ENCODE data around the gene RND1. TPM values are rescaled to one million over a fixed set of nuclear protein-coding genes. Genes with fewer than 3 reads are reported as not detected.

The RND1 gene
- total and polyA plus RNA-seq, 2 of the 8 experiments (the other 6 are each of a cell fraction or from before 2014, with no cell fraction given) = 15.8 to 17.1 TPM

GRCh38 chr12:48812389-48812788, 53.3 kb downstream of the RND1 start (continued):
- TF ChIP-seq SIX5 (IDR thresholded peaks at IDR 0.05; ENCODE audit: low read depth, low read length) = no peak
- TF ChIP-seq E2F6 (IDR thresholded peaks at IDR 0.05) = no peak
